HUES48 (cell line): ENCODE measurements around the gene MMP10.

ENCODE experiments used
- H3K27ac ChIP-seq: one replicate; pipeline ENCODE4 v1.7.0; 2013; ENCODE audit warnings: low read depth, low read length, inconsistent platforms
- H3K27me3 ChIP-seq: 2 replicates; pipeline ENCODE4 v1.6.1; 2013; ENCODE audit warnings: mild to moderate bottlenecking, low read length; ENCODE audit not compliant: control insufficient read depth, insufficient read depth
- H3K36me3 ChIP-seq: 2 replicates; pipeline ENCODE4 v1.6.1; 2013; ENCODE audit warnings: low read length; ENCODE audit not compliant: control insufficient read depth, insufficient read depth
- H3K4me1 ChIP-seq: 2 replicates; pipeline ENCODE4 v1.6.1; 2013; ENCODE audit warnings: mild to moderate bottlenecking, low read length; ENCODE audit not compliant: control insufficient read depth, insufficient read depth
- H3K4me3 ChIP-seq: 2 replicates; pipeline ENCODE4 v1.5.1; 2013; ENCODE audit warnings: mild to moderate bottlenecking, low read depth, low read length
- H3K9ac ChIP-seq: 2 replicates; pipeline ENCODE4 v1.6.1; 2013; ENCODE audit warnings: mild to moderate bottlenecking, low read depth, low read length, moderate library complexity
- H3K9me3 ChIP-seq: 2 replicates; pipeline ENCODE4 v1.6.1; 2013; ENCODE audit warnings: low read length; ENCODE audit not compliant: control insufficient read depth, insufficient read depth

Gene MMP10

DNA sequence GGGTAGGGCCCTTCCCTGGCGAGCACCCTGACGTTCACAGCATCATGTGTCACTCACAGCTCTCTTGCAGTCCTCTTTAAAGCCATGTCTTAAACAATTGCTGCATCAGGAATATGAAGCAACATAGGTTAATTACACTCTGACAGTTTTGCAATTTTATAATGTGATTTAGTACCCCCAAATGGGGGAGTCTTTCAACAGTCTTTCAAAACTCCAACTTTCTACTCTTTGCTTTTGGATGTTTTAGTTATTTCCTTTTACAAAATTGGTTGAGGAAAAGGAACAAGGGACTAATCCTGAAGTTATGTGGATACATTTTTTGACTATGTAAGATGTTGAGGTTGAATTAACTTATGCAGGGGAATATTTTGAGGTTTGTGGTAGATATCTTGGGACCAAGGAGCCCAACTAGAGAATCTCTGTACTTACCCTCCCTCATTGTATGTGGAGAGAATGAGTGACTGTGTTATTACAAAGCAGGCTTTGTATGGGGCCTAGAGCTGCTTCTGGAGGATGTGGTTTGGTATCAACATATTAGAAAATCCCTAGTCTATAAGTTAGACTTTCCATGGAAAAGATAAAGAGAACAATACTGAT lies 55.4 kb downstream of the MMP10 start, which contains the start of gene MMP8:
TSS of gene MMP8 (minus strand) at position 51 of the 597 bp plus-strand sequence. CDS start 99 bp downstream, outside the sequence.
- Histone ChIP-seq H3K4me3 (no peak within 1 kb of the TSS), H3K27me3 (no peaks in the 10 kb centered on the region), H3K36me3 (no peaks in the 10 kb centered on the region), H3K4me1 (no peaks in the 10 kb centered on the region), H3K9me3 (no peaks in the 10 kb centered on the region), H3K27ac (no peak within 1 kb of the TSS), H3K9ac (no peak within 1 kb of the TSS)

DNA sequence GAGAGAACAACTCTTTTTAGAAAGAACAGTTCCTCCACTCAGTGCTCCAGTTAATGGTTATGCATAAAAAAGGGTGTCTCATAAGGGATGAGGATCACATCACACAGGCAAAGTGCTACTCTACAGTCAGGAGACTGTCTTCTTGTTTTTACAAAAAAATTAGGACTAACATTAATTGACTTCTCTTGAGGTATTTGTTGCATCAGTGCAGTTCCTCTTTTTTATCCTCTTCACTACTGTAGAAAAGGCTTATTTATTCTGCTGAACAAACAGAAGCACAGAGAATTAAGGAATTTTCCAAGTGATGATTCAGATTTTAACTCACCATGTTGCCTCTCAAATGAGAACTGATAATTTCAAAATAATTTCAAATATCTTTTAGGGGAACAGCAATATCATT lies 57.6 kb downstream of the MMP10 start:
- Histone ChIP-seq H3K27ac (no peak overlapping the region), H3K36me3 (no peaks in the 10 kb centered on the region), H3K4me1 (no peaks in the 10 kb centered on the region), H3K9me3 (no peaks in the 10 kb centered on the region), H3K27me3 (no peaks in the 10 kb centered on the region), H3K9ac (no peak overlapping the region), H3K4me3 (no peak overlapping the region)
